Measurements from ENCODE around the gene PIK3C3.
"Not testable (repeated sequence)": the region's sequence is repeated elsewhere in the genome, so short reads cannot be mapped to it uniquely, and the experiment has no call there.

The PIK3C3 gene

GRCh38 chr18:42025974-42026625 lies 71.1 kb downstream of the PIK3C3 start:
- DNase-seq = no peak

DNA sequence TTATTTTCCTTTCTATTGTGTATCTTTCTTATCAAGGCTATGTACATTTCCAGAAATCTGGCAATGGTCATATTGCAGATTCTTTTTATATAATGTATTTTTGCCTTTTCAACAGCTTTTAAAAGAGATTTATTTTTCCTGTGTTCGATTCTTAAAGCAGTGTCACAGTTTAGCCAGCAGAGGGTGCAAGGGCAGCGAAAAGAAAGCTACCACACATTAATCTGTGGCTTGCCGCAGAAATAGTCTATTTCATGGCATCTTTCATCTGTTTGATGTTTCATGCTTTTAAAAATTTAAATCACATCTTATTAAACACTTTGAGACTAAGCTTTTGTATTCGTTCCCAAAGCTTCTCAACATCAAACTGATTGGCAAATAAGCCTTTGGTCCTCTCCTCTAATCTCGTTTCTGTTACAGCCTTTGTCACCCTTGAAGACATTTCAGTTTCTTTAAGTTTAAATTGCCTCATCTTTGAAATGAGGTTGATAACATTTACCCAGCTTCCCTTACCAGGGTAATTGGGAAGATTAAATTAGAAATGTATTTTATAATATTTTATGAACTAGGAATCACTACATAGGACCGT lies 73.3 kb downstream of the PIK3C3 start:
- no peak for DNase-seq

- no peak for DNase-seq
These were observed 74.1 kb downstream of the PIK3C3 start for GRCh38 chr18:42029092-42029491.

DNA sequence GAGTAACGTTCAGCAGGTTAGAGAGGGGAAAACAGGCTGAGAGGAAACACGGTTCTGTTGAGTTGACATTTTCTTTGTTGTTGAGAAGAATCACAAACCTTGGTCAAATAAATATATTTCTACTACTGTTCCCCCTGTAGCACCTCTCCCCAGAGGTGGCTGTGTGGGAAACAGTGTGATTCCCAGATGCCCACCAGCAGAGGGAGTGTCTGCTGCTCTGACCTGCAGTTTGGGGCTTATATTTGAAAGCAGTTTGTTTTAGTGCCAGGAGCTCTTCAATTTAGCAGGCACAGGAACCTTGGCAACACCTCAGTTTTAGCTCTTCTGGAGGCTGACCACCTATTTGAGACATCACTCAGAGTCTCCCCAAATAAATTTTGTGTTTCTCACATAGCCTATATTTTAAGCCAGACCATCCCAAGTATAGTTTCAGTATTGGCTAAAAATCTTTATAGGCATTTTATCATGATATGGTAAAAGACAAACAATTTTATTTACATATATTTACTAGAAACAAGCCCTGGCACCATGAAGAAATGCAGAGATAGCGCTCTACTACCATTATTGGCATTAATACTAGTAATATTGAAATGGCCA lies 75.7 kb downstream of the PIK3C3 start:
- no peak for DNase-seq

DNA sequence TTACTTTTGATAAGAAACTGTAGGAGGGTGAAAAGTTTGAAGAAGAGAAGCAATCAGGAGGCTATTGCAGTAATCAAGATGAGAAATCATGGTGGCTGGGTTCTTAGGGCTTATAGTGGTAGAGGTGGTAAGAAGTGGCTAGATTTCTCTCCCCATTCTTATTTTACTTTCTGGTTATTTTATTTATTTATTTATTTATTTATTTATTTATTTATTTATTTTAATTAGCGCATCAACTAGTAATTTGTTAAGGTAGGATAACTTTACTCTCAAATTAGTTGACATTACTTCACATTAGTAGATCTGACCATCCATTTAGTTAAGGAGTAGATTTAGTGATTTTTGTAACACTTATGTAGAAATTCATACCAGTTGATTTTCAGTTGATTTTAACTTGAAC lies 77.4 kb downstream of the PIK3C3 start:
- no peak for DNase-seq

GRCh38 chr18:42033137-42033810 lies 78.2 kb downstream of the PIK3C3 start:
- DNase-seq = no peak

DNA sequence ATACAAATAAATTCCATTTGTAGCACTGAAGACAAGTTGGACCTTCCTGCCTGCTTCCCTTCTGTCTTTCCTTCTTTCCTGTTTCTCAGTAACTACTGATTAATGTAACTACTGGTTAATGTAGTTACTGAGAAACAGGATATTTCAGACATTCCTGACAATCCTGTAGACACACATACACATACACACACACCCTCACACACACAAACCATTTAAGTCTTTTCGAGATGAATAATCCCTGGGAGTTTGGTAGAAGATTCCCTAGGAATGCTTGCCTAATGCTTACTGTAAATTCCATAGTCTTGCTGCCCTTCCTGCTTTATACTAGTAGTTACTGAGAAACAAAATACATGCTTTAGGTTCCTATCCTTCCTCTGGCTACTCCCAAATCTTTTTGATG lies 83.9 kb downstream of the PIK3C3 start:
- no peak for DNase-seq

GRCh38 chr18:42039396-42039795 lies 84.4 kb downstream of the PIK3C3 start:
- no peak for DNase-seq

- no peak for DNase-seq
These were observed 86.8 kb downstream of the PIK3C3 start for GRCh38 chr18:42041793-42042192.

- no peak for DNase-seq
These were observed 90.3 kb downstream of the PIK3C3 start for GRCh38 chr18:42045346-42045745.

GRCh38 chr18:42047721-42048120 lies 92.7 kb downstream of the PIK3C3 start:
- DNase-seq = no peak

DNA sequence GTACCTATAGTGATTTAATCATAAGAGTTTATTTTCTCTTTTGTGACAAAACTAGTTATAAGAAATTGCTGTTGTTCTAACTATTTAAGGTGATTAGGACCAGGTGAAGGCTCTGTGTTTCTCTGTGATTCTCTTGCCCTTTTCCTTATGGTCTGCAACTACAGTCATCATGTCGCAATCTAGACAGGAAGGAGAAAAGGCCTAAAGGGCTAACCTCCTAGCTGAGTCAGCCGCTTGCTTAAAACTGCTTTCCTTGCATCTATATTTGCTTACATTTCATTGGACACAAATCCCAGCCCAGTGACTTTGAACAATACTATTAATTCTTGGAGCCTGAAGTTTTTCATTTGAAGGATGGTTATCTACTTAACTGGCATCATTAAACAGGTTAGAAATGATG lies 93.1 kb downstream of the PIK3C3 start:
- DNase-seq = no peak

DNA sequence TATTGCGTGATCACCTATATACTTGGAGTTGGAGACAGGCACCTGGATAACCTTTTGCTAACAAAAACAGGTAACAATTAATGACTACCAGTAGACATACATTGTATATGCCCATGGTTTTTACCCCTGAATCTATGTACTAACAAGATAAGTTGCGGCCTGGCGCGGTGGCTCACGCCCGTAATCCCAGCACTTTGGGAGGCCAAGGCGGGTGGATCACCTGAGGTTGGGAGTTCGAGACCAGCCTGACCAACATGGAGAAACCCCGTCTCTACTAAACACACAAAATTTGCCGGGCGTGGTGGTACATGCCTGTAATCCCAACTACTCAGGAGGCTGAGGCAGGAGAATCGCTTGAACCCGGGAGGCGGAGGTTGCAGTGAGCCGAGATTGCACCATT lies 94.5 kb downstream of the PIK3C3 start:
- DNase-seq = not testable (repeated sequence)

- DNase-seq = no peak
These were observed 96.4 kb downstream of the PIK3C3 start for GRCh38 chr18:42051411-42051810.

DNA sequence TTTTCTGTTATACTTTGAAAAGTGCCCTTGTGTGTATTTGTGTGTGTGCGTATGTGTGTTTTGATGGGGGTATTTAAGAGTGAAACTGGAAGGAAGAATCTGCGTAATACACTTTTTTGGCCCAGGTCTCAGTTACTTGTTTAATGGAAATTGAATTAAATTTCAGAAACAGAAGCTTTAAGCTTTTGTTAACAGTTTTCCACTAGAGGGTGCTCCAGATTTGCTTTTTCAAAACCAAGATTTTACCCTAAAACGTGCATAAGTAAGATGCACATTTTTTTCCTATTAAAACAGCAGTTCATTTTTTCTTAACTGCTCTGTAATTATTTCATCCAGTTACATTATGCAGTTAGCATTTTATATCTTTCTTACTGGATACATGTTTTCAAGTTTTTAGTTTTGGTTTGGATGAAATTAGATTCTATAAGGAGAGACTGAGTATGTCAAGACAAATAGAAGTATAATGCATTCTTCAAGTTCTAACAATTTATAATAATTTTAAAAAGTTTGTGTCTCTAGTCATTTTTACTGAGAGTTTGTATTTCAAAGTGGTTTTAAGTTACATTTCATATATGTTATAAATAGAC lies 97.2 kb downstream of the PIK3C3 start:
- no peak for DNase-seq

DNA sequence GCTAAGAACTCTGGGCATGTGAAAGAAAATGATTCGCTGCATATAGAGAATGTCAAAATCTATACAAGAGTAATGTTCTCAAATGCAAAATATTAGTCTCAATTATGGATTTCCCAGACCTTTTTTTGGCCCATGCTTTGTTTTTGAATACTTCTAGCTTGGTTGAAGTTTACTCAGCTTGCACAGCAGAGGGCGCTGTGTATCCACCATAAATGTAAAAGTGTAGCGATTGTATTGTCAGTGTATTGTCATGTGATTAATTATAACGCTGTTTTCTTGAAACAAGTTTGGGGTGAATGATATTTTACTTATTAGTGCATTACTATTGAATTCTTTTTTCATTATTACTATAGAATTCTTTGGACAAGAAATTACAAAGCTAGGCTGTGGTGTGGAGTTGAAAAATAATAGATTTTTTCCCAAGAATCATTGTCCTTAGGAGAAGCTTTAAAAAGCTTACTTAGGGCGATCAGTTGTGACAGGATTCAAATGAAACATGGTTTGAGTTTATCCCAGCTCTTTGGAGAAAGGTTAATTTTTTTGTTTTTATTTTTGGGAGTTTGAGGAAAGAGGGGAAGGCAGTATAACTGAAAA lies 98.3 kb downstream of the PIK3C3 start:
- no peak for DNase-seq

DNA sequence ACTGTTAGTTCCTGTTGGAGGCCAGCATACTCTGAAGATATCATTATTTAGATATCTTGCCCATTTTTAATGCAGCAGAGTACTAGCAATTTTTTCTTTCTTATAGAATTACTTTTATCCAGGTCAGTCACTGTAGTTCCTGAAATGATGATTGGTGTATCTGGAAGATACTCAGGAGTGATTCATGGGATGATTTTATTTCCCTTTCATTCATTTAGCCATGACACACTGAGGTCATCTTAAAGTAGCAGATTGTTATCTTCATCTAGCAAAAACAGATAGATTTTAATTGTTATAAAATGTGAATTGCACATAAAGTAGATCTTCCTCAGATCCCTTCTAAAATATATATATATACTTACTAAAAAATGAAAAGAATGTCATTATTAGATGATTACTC lies 109.1 kb downstream of the PIK3C3 start:
- DNase-seq = no peak

- DNase-seq = no peak
These were observed 112.5 kb downstream of the PIK3C3 start for GRCh38 chr18:42067518-42067917.

- DNase-seq = no peak
These were observed 113.0 kb downstream of the PIK3C3 start for GRCh38 chr18:42068030-42068429.

GRCh38 chr18:42069036-42069435 lies 114.0 kb downstream of the PIK3C3 start:
- no peak for DNase-seq

GRCh38 chr18:42072407-42072806 lies 117.4 kb downstream of the PIK3C3 start:
- DNase-seq = no peak

GRCh38 chr18:42074704-42075103 lies 119.7 kb downstream of the PIK3C3 start:
- no peak for DNase-seq

DNA sequence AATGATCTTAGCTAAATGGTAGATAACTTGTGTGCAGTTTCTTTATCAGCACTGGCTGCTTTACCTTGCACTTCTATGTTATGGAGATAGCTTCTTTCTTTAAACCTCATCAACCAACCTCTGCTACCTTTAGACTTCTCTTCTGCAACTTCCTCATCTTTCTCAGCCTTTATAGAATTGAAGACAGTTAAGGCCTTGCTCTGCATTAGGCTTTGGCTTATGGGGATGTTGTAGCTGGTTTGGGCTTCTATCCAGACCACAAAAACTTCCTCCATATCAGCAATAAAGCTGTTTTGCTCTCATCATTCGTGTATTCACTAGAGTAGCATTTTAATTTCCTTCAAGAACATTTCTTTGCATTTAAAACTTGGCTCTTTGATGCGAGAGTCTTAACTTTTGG lies 123.7 kb downstream of the PIK3C3 start:
- DNase-seq = no peak
